HEK293 (cell line): Measurements from ENCODE around the gene FLNC.

Source experiments
- ATF2 ChIP-seq: fragments of 450-650 bp; formaldehyde crosslinking; IDR thresholded peaks from 2 replicates; pipeline ENCODE4 v1.5.1; 2016; ENCODE audit warnings: missing biosample characterization, missing genetic modification characterization, low read depth
- MYNN ChIP-seq: fragments of 450-650 bp; formaldehyde crosslinking; IDR thresholded peaks from 2 replicates; pipeline ENCODE4 v1.5.1; 2016; ENCODE audit warnings: missing biosample characterization, missing genetic modification characterization, borderline replicate concordance
- REST ChIP-seq: fragments of 450-650 bp; formaldehyde crosslinking; IDR thresholded peaks from 2 replicates; pipeline ENCODE4 v1.5.1; 2016; ENCODE audit warnings: missing biosample characterization, missing genetic modification characterization
- ZBTB1 ChIP-seq: fragments of 450-650 bp; formaldehyde crosslinking; IDR thresholded peaks from 2 replicates; pipeline ENCODE4 v1.5.1; 2016; ENCODE audit warnings: missing biosample characterization, missing genetic modification characterization
- ZNF600 ChIP-seq: fragments of 450-650 bp; formaldehyde crosslinking; IDR thresholded peaks from 2 replicates; pipeline ENCODE4 v1.5.1; 2016; ENCODE audit warnings: missing biosample characterization, missing genetic modification characterization
- ZNF654 ChIP-seq: fragments of 450-650 bp; formaldehyde crosslinking; IDR thresholded peaks from 2 replicates; pipeline ENCODE4 v1.5.1; 2016; ENCODE audit warnings: low read depth, missing biosample characterization, missing genetic modification characterization
- TF ChIP-seq, protein P1 (sequence below): fragments of 450-650 bp; formaldehyde crosslinking; IDR thresholded peaks from 2 replicates; pipeline ENCODE4 v1.5.1; 2016; ENCODE audit warnings: missing biosample characterization, missing genetic modification characterization

- TF ChIP-seq ZNF600 (no peak), ATF2 (tag by site-specific recombination) (no peak), REST (tag by site-specific recombination) (no peak), ZNF654 (tag by site-specific recombination) (no peak), MYNN (tag by site-specific recombination) (no peak), ZBTB1 (tag by site-specific recombination) (no peak)
- TF ChIP-seq, protein P1, sequence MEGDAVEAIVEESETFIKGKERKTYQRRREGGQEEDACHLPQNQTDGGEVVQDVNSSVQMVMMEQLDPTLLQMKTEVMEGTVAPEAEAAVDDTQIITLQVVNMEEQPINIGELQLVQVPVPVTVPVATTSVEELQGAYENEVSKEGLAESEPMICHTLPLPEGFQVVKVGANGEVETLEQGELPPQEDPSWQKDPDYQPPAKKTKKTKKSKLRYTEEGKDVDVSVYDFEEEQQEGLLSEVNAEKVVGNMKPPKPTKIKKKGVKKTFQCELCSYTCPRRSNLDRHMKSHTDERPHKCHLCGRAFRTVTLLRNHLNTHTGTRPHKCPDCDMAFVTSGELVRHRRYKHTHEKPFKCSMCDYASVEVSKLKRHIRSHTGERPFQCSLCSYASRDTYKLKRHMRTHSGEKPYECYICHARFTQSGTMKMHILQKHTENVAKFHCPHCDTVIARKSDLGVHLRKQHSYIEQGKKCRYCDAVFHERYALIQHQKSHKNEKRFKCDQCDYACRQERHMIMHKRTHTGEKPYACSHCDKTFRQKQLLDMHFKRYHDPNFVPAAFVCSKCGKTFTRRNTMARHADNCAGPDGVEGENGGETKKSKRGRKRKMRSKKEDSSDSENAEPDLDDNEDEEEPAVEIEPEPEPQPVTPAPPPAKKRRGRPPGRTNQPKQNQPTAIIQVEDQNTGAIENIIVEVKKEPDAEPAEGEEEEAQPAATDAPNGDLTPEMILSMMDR (tag by site-specific recombination), result no peak
Measured at GRCh38 chr7:128854396-128854795, 24.2 kb downstream of the FLNC start.
